GM19438 (cell line): Measurements from ENCODE around the gene ALDH4A1.
"Not testable (repeated sequence)": the region's sequence is repeated elsewhere in the genome, so short reads cannot be mapped to it uniquely, and the experiment has no call there.

Source experiments
- ATAC-seq: cut with Tn5 transposase; IDR thresholded peaks from one replicate; pipeline ENCODE4 v1.9.1; 2021; ENCODE audit warnings: low read depth; ENCODE audit not compliant: unreplicated experiment

Gene ALDH4A1

DNA sequence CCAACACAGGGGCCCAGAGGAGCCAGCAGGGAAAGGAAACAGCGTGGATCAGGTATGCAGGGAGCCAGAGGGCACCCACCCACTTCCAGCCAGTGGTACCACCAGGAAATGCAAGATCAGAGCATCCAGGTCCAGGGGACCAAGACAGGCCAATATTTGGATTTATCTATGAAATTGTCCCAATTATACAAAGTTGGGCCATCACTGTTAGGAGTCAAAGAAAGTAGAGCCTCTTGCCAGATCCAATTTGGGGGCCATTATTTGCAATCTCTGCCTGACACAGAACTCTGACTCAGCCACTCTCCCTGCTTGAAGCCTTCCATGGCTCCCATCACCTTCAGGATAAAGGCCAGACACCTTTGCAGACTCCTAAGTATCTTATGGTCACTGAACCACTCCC is 21.8 kb downstream of the ALDH4A1 start:
- ATAC-seq = no peak

DNA sequence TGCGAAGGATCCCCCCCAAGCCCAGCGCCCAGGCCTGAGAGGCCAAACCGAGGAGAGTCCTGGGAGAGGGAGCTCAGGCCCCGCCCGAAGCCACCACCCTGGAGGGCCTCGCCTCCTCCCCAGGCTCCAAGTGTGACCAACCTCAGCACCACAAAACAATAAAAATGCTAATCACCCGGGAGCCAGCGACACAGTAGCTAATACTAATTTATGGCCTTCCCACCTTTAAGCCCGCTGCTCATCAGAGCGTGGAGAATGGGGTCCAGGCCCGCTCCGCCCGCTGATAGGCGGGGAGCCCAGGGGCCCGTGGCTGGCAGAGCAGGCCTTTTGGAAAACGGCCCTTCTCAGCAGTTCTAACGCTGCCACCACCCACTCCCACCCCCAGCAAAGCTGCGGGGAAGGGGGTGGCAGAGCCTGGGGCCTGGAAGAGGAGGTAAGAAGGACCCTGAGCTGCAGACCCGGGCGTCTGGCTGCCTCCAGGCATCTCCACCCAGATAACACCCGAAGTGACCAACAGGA is 22.5 kb downstream of the ALDH4A1 start:
- ATAC-seq = no peak

DNA sequence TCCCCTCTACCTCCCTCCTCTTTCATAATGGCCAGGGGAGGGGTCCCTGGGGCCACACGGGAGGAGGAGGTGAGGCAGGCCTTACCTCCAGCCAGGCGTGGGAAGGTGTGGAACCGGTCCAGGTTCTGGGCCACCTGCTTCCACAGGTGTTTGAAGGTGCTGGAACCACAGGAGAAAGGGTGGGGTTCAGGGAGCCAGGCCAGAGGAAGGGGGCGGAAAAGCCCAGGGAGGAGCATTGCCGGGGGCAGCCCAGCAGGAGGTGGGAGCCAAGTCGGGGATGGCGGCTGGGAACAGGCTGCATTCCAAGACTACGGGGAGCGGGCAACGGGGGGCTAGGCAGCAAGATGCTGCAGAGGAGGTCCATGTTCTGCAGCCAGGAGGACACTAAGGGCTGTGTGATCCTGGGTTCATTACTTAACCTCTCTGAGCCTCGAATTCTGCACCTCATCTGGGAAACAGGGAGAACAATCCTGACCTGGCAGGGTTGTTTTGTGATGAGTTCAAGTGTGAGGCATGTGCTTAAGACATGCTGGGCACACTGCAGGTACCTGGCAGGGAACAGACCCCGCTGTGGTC is 23.1 kb downstream of the ALDH4A1 start:
- ATAC-seq = no peak

DNA sequence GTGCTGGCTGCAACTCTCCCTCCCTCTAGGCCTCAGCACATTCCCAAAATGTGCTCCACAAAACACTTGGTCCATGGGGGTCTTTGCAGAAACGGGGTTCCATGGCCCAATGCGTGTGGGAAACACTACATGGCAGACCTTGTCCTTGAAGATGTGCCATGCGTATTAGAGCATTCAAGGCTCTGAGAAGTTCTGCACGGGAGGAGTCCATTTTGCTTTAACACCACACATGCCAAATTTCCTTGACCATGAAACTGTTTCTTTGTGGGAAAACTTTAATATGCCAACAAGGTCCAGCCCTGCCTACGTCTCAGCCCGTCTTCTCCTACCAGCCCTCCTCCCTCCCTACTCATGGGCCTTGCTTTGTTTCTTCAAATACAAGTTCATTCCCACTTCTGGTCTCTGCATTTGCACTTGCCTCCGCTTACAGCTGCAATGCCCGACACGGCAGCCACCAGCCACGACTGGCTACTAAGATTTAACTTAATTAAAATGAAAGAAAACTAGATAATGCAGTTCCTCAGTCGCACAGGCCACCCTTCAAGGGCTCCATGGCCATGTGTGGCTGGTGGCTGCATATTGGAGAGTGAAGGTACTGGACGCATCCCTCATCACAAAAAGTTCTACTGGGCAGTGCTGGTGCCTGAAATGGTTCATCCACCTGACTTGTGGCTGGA is 23.7 kb downstream of the ALDH4A1 start:
- no peak for ATAC-seq

DNA sequence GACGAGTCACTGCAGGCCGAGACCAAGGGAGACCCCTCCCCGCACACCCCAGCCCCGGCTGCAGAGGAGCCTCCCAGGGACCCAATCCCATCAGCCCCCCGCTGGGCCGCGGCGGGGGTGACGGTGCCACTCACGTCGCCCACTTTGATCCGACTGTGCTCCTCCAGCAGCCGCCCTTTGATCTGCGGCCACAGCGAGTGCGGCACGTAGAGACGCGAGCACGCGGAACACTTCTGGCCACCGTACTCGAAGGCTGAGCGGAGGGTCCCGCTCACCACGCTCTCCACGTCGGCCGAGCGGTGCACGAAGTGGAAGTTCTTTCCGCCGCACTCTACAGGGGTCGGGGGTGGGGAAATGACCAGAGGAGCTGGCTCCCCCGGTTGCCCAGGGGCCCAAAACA is 25.1 kb downstream of the ALDH4A1 start:
- no peak for ATAC-seq

DNA sequence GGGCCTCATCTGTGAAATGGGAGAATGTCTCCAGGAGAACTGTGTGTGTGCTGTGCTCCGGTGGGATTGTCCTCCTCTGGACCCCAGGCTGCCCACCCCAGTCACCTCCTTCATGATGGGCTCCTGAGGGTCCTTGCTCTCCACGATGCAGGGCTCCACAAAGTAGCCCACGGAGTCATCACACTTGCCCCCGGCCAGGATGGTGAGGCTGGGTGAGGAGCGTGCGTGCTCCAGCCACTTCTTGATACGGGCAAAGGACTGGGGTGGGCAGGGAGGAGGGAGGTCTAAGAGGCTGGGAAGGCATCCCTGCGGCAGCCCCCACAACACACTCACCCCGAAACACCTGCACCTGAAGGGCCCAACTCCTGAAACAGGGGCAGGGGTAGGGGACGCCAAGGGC is 26.1 kb downstream of the ALDH4A1 start:
- ATAC-seq = no peak

DNA sequence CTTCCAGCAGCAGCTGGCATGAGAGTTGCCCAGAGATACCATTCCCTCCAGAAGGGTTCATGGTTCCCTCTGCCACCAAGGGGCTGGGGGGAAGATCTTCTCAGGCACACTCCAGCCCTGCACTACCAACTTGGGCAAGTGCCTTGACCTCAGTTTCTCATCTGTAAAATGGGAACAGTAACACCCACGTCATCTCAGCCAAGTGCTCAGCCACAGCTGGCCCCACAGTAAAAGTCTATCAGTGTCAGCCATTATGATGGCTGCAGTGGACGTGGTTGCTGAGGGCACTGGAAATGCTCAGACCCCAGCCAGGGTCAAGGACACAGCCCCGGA is 26.6 kb downstream of the ALDH4A1 start:
- no peak for ATAC-seq

DNA sequence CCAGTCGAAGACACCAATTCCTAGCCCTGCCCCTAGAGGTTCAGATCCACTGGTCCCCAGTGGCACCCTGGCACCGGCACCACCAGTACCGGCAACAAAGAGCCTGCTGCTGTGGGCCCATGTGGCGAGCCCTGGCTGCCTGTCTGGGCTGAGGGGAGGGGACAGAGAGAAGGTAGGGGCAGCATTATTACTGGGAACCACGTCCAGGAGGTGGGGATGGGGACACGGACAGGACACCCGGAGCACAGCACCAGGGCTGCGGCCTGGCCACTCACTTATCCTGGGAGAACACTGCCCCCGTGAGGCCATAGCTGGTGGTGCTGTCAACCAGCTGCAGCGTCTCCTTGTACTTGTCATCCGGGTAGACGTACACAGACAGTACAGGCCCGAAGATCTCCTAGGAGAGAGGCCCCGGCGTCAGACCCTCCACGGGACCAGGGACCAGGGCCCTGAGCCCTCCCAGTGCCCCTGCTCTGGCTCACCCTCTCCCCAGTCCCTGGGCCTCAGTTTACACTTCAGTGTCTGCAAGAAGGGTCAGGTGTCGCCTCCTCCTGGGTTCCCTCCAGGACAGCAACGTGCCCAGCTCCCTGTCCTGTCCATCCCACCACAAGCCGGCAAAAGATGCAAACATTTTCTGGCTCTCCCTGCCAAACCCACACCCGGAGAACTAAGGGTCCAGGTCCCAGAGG is 27.1 kb downstream of the ALDH4A1 start:
- ATAC-seq = no peak

DNA sequence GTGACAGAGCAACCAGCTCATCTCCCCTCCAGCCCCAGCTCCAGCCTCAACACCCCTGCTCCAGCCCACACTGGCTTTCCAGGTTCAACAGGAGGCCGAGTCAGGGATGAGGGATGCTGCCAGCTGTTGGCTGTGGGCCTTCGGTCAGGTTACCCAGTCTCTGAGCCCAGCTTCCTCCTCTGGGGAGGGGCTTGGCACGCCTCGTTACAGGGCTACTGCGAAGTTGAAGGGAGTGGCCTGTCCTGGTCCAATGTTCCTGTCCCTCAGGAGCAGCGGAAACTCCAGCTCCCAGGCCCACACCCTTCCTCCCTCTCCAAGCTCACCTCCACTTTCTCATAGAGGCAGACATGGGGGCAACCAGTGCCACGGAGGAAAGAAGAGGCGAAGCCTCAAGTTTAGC is 27.8 kb downstream of the ALDH4A1 start:
- ATAC-seq = no peak

DNA sequence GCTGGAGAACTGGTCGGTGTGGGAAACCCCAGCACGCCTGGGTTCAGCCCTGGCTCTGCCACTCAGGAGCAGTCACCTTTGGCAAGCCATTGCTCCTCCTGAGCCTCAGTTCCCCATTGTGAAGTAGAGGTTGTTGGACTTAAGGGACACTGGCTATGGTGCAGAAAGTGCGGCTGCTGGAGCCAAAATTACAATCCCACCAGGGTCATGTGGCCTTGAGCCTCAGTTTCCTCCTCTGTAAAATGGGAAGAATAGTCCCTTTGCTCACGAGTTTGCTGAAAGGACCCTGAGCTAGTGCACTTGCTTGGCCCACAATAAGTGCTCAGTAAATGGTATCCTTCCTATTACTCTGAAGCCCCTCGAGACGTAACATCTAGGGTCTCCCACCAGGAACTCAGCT is 28.3 kb downstream of the ALDH4A1 start:
- ATAC-seq = no peak

DNA sequence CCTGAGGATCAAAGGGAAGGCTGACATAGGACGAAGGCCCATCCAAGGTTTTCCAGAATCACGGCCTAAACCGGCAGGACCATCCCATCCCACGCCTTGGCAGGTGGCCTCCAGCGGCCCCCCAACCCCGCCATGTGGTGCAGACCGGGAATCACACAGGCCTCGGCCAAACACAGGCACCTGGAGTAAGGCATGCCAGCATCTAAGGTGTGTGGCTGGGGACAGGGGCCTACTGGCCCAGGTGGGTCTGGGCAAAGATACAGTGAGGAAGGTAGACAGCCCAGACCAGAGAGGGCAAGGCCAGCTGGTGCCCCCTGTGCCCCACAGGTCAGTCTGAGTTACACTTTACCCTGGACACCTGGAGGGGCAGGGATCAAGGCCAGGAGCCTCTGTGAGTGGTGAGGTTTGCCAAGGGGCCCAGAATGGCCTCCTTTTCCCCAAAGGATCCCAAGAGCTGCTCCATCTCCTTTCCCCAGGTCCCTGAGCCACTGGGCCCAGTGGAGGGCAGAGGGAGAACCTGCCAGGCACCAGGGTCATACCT is 30.2 kb downstream of the ALDH4A1 start:
- no peak for ATAC-seq

DNA sequence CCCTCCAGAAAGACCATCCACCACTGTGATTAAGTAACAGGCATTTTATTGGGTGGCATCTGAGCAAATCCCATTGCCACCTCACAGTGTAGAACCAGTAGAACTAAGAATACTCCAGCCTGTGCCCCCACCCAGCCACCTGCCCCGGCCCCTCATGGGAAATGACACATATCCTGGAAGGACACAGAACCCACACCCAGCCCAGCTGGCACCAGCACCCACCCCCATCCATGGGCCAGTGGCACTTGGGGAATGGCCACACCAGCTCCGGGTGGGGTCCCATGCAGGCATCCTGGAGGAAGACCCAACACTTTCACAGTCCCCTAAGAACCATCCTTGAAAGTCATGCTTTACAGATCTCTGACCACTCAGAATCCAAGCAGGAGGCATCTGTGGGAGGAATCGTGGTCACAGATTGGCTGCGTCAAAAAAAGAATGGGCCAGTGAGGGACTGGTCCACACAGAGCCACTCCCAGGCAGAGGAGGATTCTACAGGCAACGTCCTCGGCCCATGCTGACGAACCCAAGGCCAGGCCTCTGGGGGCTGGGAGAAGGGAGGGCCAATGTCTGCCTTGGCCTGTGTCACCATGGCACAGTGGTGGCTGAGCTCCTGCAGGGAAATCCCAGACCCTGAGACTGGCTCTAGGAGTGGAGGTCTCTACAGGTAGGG is 30.8 kb downstream of the ALDH4A1 start:
- ATAC-seq = no peak

DNA sequence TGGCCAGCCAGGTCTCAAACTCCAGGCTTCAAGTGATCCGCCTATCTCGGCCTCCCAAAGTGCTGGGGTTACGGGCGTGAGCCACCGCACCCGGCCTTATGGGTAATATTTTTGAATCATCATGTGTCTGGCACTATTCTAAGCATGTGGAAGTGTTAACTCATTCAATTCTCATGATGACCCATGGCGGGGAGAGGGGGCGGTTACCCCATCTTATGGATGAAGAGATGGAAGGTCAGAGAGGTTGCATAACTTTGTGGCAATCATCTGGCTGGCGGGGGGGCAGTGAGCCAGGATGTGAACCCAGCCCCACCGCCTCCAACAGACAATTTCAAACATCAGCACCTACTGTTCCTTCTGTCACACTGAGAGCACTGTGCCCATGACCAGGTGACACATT is 31.4 kb downstream of the ALDH4A1 start:
- ATAC-seq = no peak

DNA sequence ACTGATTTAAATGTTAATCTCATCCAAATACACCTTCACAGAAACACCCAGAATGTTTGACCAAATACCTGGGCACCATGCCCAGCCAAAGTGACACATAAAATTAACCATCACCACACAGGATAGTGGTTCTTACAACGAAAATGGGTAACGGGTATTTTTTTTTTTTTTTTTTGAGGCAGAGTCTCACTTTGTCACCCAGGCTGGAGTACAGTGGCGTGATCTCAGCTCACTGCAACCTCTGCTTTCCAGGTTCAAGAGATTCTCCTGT is 31.8 kb downstream of the ALDH4A1 start:
- not testable (repeated sequence) for ATAC-seq

DNA sequence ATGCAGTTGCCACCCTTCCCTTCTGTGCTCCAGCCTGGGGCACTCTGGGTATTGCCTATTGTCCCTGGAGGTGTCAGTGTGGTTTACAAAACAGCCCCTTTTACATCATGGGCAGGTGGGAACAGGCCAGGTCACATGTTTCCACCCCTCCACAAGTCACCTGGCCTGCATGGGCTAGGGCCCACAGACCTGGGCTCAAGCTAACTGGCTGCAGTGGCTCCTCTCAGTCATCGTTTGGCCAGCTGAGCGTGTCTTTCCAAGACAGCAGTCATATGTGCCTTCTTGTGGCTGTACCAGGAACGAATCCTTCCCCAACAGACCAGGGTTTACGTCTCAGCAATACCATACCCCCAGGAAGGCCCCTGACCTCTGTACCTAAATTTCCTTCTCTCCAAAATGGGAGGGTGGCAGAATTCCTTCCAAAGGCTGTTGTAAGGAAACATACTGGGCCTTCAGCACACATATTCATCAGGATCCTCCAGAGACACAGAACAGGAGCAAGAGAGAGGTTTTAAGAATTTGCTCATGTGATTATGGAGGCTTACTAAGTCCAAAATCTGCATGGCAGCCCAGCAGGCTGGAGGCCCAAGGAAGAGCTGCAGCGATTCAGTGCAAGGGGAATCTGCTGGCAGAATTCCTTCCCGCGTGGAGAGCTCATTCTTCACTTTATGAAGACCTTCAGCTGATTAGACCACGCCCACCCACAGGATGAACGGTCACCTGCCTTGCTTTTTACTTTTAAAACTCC is 32.3 kb downstream of the ALDH4A1 start:
- ATAC-seq = no peak

DNA sequence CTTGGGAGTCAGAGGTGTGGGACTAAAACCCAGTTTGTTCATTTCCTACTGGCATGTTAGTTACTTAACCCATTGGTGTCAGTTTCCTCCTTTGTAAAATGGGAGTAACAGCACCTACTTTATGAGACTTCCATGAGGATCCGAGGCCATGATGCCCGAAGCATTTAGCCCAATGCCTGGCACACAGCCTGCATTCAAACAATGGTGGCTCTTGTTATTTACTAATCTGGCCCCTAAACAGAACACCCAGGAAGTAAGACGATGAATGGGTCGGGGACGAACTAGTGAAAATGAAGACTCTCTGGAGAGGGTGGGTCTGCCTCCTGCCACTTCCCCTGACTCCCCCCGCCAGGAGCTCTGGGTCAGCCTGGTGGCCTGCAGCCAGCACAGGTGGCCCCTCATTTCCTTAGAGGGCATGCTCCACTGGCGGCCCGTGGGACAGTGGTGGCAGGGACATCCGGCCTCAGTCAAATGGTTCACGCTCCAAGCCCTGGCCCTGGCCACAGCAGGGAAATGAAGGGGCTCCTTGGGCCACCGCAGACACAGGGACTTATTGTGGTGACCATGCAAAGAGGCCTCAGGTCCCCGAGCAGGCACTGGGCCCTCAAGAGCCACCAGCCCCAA is 33.4 kb downstream of the ALDH4A1 start:
- no peak for ATAC-seq

DNA sequence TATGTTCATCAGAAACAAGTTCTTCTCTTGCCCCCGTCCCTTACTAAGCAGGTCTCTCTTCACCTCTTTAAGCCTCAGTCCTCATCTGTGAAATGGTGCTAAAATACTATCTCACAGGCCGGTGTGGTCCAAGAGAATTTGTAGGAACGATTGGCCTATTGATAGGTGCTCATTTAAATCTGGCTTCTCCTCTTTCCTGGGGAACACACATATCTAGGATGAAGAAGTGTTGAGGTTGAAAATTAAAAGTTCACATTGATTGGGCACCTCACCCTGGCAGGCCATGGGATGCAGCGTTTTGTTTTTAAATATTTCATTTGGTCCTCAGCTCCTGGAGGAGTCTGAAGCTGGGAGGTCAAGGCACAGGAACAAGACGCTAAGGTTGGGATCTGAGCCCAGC is 34.0 kb downstream of the ALDH4A1 start:
- no peak for ATAC-seq

DNA sequence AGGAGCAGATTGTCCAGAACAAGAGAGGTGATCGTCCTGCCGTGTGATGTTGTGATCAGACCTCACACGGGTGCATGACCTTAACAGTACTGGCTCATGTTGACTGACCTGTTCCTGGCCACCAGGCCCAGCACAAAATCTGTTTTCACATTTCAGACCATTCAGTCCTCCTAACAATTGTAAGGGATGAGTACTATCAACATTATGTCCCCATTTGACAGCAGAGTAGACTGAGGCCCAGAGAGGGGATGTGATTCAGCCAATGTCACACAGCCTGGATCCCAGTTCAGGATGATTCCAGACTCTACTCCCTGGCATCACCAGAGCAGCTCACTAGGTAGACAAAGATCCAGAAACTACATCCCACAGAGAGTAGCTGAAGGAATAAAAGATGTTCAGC is 35.5 kb downstream of the ALDH4A1 start:
- no peak for ATAC-seq

DNA sequence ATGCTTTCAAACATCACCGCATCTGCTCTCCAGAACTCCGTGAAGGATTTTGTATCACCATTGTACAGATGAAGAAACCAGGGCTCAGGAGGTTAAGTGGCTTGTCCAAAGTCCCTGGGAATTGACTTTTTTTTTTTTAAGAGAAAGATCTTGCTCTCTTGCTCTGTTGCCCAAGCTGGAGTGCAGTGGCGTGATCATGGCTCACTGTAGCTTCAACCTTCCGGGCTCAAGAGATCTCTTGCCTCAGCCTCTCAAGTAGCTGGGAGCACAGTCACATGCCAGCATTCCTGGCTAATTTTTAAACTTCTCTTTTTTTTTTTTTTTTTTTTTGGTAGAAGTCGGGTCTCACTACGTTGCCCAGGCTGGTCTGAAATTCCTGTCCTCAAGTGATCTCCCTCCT is 36.0 kb downstream of the ALDH4A1 start:
- ATAC-seq = no peak

DNA sequence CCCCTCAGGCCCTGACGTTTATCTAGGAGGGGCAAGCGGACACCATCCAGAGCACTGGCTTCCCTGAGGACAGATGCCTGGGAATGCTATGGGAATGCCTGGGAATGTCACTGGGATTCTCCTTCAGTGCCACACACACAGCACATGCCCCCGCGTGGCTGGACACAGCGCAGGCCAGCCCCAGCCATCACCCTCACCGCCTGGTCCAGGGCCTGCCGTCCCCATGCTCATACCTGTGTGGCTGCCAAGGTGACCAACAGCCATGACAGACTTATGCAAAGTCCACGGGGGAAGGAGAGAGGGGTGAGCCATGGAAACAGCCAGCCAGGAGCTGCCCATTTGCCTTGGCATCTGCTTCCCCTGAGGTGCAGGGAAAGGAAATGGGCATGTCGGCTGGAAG is 37.2 kb downstream of the ALDH4A1 start:
- no peak for ATAC-seq
